ENCODE measurements around the gene CBR1. TPM values are rescaled to one million over a fixed set of nuclear protein-coding genes. Genes with fewer than 3 reads are reported as not detected.

Gene CBR1
- total RNA-seq (2014; rRNA removed; shearing (Covaris generic)), result 95.3 and 129 TPM in 2 replicates

GRCh38 chr21:36069713-36070583, at the start of gene CBR1:
TSS of gene CBR1 (plus strand) at chr21:36070024. CDS start at chr21:36070116, 92 bp downstream.
- DNase-seq, result peak; percentile 91
- no peaks in the 10 kb centered on the region for H3K27me3 ChIP-seq (ENCODE audit: control insufficient read depth, insufficient read depth, low read length)
- H3K36me3 ChIP-seq (replicated peaks; ENCODE audit: control insufficient read depth, insufficient read depth, low read length), result peaks cover 19% of the 10 kb centered on the region
- H3K4me3 ChIP-seq (ENCODE audit: insufficient read depth, low read depth, low read length), result peak within 1 kb of the TSS; percentile 86

GRCh38 chr21:36021251-36021837, 48.5 kb upstream of the CBR1 start:
- Histone ChIP-seq H3K27me3 (ENCODE audit: control insufficient read depth, insufficient read depth, low read length) (no peaks in the 10 kb centered on the region), H3K4me3 (ENCODE audit: insufficient read depth, low read depth, low read length) (no peak overlapping the region), H3K36me3 (replicated peaks; ENCODE audit: control insufficient read depth, insufficient read depth, low read length) (no peaks in the 10 kb centered on the region)
- no peak for DNase-seq

GRCh38 chr21:36022427-36023091, 47.3 kb upstream of the CBR1 start:
- H3K4me3 ChIP-seq (ENCODE audit: insufficient read depth, low read depth, low read length), result no peak overlapping the region

GRCh38 chr21:36023092-36023480, 46.7 kb upstream of the CBR1 start:
- Histone ChIP-seq H3K27me3 (ENCODE audit: control insufficient read depth, insufficient read depth, low read length) (no peaks in the 10 kb centered on the region), H3K4me3 (ENCODE audit: insufficient read depth, low read depth, low read length) (no peak overlapping the region), H3K36me3 (replicated peaks; ENCODE audit: control insufficient read depth, insufficient read depth, low read length) (no peaks in the 10 kb centered on the region)
- no peak for DNase-seq

More at GRCh38 chr21:36022427-36023091, 47.3 kb upstream of the CBR1 start:
- no peaks in the 10 kb centered on the region for H3K27me3 ChIP-seq (ENCODE audit: control insufficient read depth, insufficient read depth, low read length)
- H3K36me3 ChIP-seq (replicated peaks; ENCODE audit: control insufficient read depth, insufficient read depth, low read length), result no peaks in the 10 kb centered on the region
- no peak for DNase-seq

- H3K4me3 ChIP-seq (ENCODE audit: insufficient read depth, low read depth, low read length), result no peak overlapping the region
- no peaks in the 10 kb centered on the region for H3K36me3 ChIP-seq (replicated peaks; ENCODE audit: control insufficient read depth, insufficient read depth, low read length)
- DNase-seq, result no peak
- H3K27me3 ChIP-seq (ENCODE audit: control insufficient read depth, insufficient read depth, low read length), result no peaks in the 10 kb centered on the region
Measured at GRCh38 chr21:36024782-36025181, 45.0 kb upstream of the CBR1 start.

- no peaks in the 10 kb centered on the region for H3K27me3 ChIP-seq (ENCODE audit: control insufficient read depth, insufficient read depth, low read length)
- no peak overlapping the region for H3K4me3 ChIP-seq (ENCODE audit: insufficient read depth, low read depth, low read length)
- no peak for DNase-seq
- no peaks in the 10 kb centered on the region for H3K36me3 ChIP-seq (replicated peaks; ENCODE audit: control insufficient read depth, insufficient read depth, low read length)
Measured at GRCh38 chr21:36027347-36027746, 42.5 kb upstream of the CBR1 start.

GRCh38 chr21:36028127-36029069, 41.4 kb upstream of the CBR1 start:
- H3K4me3 ChIP-seq (ENCODE audit: insufficient read depth, low read depth, low read length), result no peak overlapping the region
- no peaks in the 10 kb centered on the region for H3K27me3 ChIP-seq (ENCODE audit: control insufficient read depth, insufficient read depth, low read length)
- peak; percentile 88 for DNase-seq
- H3K36me3 ChIP-seq (replicated peaks; ENCODE audit: control insufficient read depth, insufficient read depth, low read length), result no peaks in the 10 kb centered on the region

GRCh38 chr21:36029309-36029708, 40.5 kb upstream of the CBR1 start:
- H3K36me3 ChIP-seq (replicated peaks; ENCODE audit: control insufficient read depth, insufficient read depth, low read length), result no peaks in the 10 kb centered on the region; the same call in 1 of the 2 replicates
- no peaks in the 10 kb centered on the region for H3K27me3 ChIP-seq (ENCODE audit: control insufficient read depth, insufficient read depth, low read length)
- no peak for DNase-seq
- no peak overlapping the region for H3K4me3 ChIP-seq (ENCODE audit: insufficient read depth, low read depth, low read length)

- DNase-seq, result no peak
- no peak overlapping the region for H3K4me3 ChIP-seq (ENCODE audit: insufficient read depth, low read depth, low read length)
- H3K36me3 ChIP-seq (replicated peaks; ENCODE audit: control insufficient read depth, insufficient read depth, low read length), result no peaks in the 10 kb centered on the region; the same call in none of the 2 replicates
- H3K27me3 ChIP-seq (ENCODE audit: control insufficient read depth, insufficient read depth, low read length), result no peaks in the 10 kb centered on the region
Measured at GRCh38 chr21:36030581-36031189, 39.1 kb upstream of the CBR1 start.

- Histone ChIP-seq H3K27me3 (ENCODE audit: control insufficient read depth, insufficient read depth, low read length) (no peaks in the 10 kb centered on the region), H3K36me3 (replicated peaks; ENCODE audit: control insufficient read depth, insufficient read depth, low read length) (peaks cover 9% of the 10 kb centered on the region), H3K4me3 (ENCODE audit: insufficient read depth, low read depth, low read length) (no peak overlapping the region)
- no peak for DNase-seq
Measured at GRCh38 chr21:36032647-36033406, 37.0 kb upstream of the CBR1 start.

- Histone ChIP-seq H3K36me3 (replicated peaks; ENCODE audit: control insufficient read depth, insufficient read depth, low read length) (peaks cover 17% of the 10 kb centered on the region), H3K27me3 (ENCODE audit: control insufficient read depth, insufficient read depth, low read length) (no peaks in the 10 kb centered on the region), H3K4me3 (ENCODE audit: insufficient read depth, low read depth, low read length) (no peak overlapping the region)
- no peak for DNase-seq
Measured at GRCh38 chr21:36034211-36034913, 35.5 kb upstream of the CBR1 start.

- peak; percentile 71 for DNase-seq
Measured at GRCh38 chr21:36035381-36035791, 34.4 kb upstream of the CBR1 start.

More at GRCh38 chr21:36035381-36035791, 34.4 kb upstream of the CBR1 start:
- Histone ChIP-seq H3K36me3 (replicated peaks; ENCODE audit: control insufficient read depth, insufficient read depth, low read length) (peaks cover 19% of the 10 kb centered on the region), H3K27me3 (ENCODE audit: control insufficient read depth, insufficient read depth, low read length) (no peaks in the 10 kb centered on the region), H3K4me3 (ENCODE audit: insufficient read depth, low read depth, low read length) (no peak overlapping the region)

All from H7 (cell line).